Measurements from ENCODE around the gene HEXD. TPM values are rescaled to one million over a fixed set of nuclear protein-coding genes. Genes with fewer than 3 reads are reported as not detected.

HEXD gene
- polyA plus RNA-seq, 3 donors, result 8.9 to 61.5 (median 12.7) TPM

DNA sequence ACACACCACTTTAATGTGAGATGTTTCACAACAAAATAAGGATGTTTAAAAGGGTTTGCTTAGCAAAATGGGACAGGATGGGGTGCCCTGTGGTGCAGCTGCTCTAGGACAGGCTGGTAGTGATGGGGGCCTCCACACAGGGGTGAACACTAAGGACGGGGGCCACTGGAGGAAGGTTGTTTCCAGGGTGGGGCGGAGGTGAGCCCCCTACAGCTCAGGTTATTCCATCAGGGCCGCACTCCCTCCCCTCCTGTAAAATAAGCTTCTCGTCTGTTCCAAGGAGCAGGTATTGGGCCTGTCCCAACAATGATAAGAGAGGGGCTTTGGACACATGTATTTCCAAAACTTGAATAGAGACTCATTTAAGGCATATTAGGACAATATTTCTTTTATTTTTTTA lies 1.9 kb upstream of the HEXD start:
- Mint-ChIP-seq H3K36me3 (peaks cover 28% of the 10 kb centered on the region in 2 donors), H3K27ac (no peak overlapping the region), H3K27me3 (ENCODE audit: low read depth in 3 of 3) (peaks cover 0 to 1% (median 1%) of the 10 kb centered on the region in 3 donors), H3K4me1 (peaks cover 23% of the 10 kb centered on the region), H3K9me3 (no peaks in the 10 kb centered on the region), H3K4me3 (no peak overlapping the region)
- H3K36me3 ChIP-seq (replicated peaks in 1 of 2; ENCODE audit: control insufficient read depth in 1 of 2, insufficient read depth in 2 of 2, low read length in 2 of 2), result peaks cover 8 to 18% of the 10 kb centered on the region in 2 donors
- H3K27me3 ChIP-seq (ENCODE audit: control insufficient read depth in 2 of 2, insufficient read depth in 2 of 2, low read length in 2 of 2), result no peaks in the 10 kb centered on the region
- no peak for DNase-seq
- H3K9me3 ChIP-seq (replicated peaks in 1 of 2; ENCODE audit: control insufficient read depth in 1 of 2, insufficient read depth in 1 of 2, low read length in 2 of 2), result no peaks in the 10 kb centered on the region
- no CpG with 5 or more reads among the region's 4 CpGs for WGBS (ENCODE audit: insufficient coverage)
- H3K9ac ChIP-seq (ENCODE audit: insufficient read depth, low read length, poor library complexity, severe bottlenecking), result no peak overlapping the region
- intact Hi-C loops (cut with micrococcal nuclease), result no loop called here
- TF ChIP-seq, protein P1, sequence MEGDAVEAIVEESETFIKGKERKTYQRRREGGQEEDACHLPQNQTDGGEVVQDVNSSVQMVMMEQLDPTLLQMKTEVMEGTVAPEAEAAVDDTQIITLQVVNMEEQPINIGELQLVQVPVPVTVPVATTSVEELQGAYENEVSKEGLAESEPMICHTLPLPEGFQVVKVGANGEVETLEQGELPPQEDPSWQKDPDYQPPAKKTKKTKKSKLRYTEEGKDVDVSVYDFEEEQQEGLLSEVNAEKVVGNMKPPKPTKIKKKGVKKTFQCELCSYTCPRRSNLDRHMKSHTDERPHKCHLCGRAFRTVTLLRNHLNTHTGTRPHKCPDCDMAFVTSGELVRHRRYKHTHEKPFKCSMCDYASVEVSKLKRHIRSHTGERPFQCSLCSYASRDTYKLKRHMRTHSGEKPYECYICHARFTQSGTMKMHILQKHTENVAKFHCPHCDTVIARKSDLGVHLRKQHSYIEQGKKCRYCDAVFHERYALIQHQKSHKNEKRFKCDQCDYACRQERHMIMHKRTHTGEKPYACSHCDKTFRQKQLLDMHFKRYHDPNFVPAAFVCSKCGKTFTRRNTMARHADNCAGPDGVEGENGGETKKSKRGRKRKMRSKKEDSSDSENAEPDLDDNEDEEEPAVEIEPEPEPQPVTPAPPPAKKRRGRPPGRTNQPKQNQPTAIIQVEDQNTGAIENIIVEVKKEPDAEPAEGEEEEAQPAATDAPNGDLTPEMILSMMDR (IDR thresholded peaks at IDR 0.05), result no peak
- peaks cover 11% of the 10 kb centered on the region for H3K79me2 ChIP-seq (ENCODE audit: insufficient read depth, low read length)
- H4K20me1 ChIP-seq (ENCODE audit: insufficient read depth, low read length), result peaks cover 53% of the 10 kb centered on the region
- no peak overlapping the region for H3K4me2 ChIP-seq (replicated peaks; ENCODE audit: extremely low read depth, low read length, poor library complexity, severe bottlenecking)
- H3K27ac ChIP-seq (ENCODE audit: low read depth in 1 of 2, low read length in 2 of 2), result no peak overlapping the region
- H3K4me1 ChIP-seq (ENCODE audit: control insufficient read depth in 1 of 2, insufficient read depth in 2 of 2, low read length in 2 of 2), result peaks cover 23 to 24% of the 10 kb centered on the region in 2 donors
- no peak overlapping the region for H3K4me3 ChIP-seq (replicated peaks in 1 of 3; ENCODE audit: low read depth in 2 of 3, low read length in 3 of 3)
- H2AFZ ChIP-seq (ENCODE audit: insufficient read depth, low read depth, low read length, poor library complexity, severe bottlenecking), result no peak overlapping the region

- H3K9me3 ChIP-seq (replicated peaks in 1 of 2; ENCODE audit: control insufficient read depth in 1 of 2, insufficient read depth in 1 of 2, low read length in 2 of 2), result no peaks in the 10 kb centered on the region
- intact Hi-C loops (cut with micrococcal nuclease), result no loop called here
- H3K27me3 Mint-ChIP-seq (ENCODE audit: low read depth in 3 of 3), result peaks cover 0 to 1% (median 0%) of the 10 kb centered on the region in 3 donors
- H2AFZ ChIP-seq (ENCODE audit: insufficient read depth, low read depth, low read length, poor library complexity, severe bottlenecking), result no peak overlapping the region
- no peak overlapping the region for H3K4me2 ChIP-seq (replicated peaks; ENCODE audit: extremely low read depth, low read length, poor library complexity, severe bottlenecking)
- H3K4me1 ChIP-seq (ENCODE audit: control insufficient read depth in 1 of 2, insufficient read depth in 2 of 2, low read length in 2 of 2), result peaks cover 23 to 24% of the 10 kb centered on the region in 2 donors
- WGBS (ENCODE audit: insufficient coverage), result 87% methylated on average over 3 of the region's 6 CpGs
- peaks cover 53% of the 10 kb centered on the region for H4K20me1 ChIP-seq (ENCODE audit: insufficient read depth, low read length)
- DNase-seq, result no peak
- H3K36me3 Mint-ChIP-seq, result peaks cover 30 to 32% of the 10 kb centered on the region in 2 donors
- H3K79me2 ChIP-seq (ENCODE audit: insufficient read depth, low read length), result peaks cover 11% of the 10 kb centered on the region
- H3K9ac ChIP-seq (ENCODE audit: insufficient read depth, low read length, poor library complexity, severe bottlenecking), result no peak overlapping the region
- peaks cover 11 to 18% of the 10 kb centered on the region in 2 donors for H3K36me3 ChIP-seq (replicated peaks in 1 of 2; ENCODE audit: control insufficient read depth in 1 of 2, insufficient read depth in 2 of 2, low read length in 2 of 2)
- no peak overlapping the region for H3K27ac Mint-ChIP-seq
- H3K4me3 Mint-ChIP-seq, result no peak overlapping the region
- H3K27me3 ChIP-seq (ENCODE audit: control insufficient read depth in 2 of 2, insufficient read depth in 2 of 2, low read length in 2 of 2), result no peaks in the 10 kb centered on the region
- H3K4me3 ChIP-seq (replicated peaks in 1 of 3; ENCODE audit: low read depth in 2 of 3, low read length in 3 of 3), result no peak overlapping the region
- H3K4me1 Mint-ChIP-seq, result peaks cover 23% of the 10 kb centered on the region
- TF ChIP-seq, protein P1 (IDR thresholded peaks at IDR 0.05), result peak; percentile 15
- no peaks in the 10 kb centered on the region for H3K9me3 Mint-ChIP-seq
- H3K27ac ChIP-seq (ENCODE audit: low read depth in 1 of 2, low read length in 2 of 2), result no peak overlapping the region
Observed at GRCh38 chr17:82416771-82417170, 1.4 kb upstream of the HEXD start.
